Stimulated activated CD8-positive, alpha-beta memory T cell treated with anti-CD3 and anti-CD28 coated beads, Interleukin-4, amount 100 ng/mL, for 1 hour (primary cell): ENCODE results near the gene ANXA2.
"Not testable (repeated sequence)": the region's sequence is repeated elsewhere in the genome, so short reads cannot be mapped to it uniquely, and the experiment has no call there.

Experiments
- DNase-seq, 2 donors: peaks; one replicate each; pipeline ENCODE4 v3.0.0-alpha.2; 2020; ENCODE audit warnings: low read depth in 2 of 2, low spot score in 1 of 2

The ANXA2 gene

DNA sequence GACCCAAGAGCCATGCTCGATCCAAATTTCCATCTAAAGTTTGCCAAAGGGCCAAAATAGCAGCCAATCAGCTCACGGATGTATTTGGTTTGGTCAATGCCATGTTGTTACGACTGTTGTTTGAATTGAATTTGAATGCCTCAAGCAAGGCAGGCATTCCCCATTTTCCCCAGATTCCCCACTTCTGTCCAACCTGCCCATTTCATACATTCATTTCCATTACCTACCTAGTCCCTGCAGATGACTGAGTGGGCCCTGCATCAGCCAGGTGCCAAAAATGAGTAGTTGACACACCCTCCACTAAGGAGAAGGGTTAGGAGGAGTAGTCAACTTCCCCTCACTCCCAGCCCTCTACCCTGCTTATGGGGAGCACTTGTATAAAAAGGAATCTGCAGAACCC is 51.7 kb downstream of the ANXA2 start:
- DNase-seq: no peak

DNA sequence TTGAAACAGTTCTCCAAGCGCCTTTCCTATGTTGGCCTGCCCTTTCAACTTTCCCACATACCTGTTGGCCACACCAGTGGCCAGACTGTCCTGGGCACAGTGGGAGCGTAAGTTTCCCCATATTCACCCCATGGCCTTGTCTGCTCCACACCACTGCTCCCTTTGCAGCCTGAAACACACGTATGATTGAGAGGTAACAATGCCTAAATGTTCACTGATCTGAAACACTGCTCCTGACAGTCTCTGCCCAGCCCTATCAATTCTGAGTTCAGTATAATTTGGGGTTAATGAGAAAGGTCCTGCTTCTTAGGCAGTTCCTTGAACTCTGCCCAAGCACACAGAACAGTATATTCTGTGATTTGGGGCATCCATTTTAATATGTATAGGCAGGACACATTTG is 52.2 kb downstream of the ANXA2 start:
- DNase-seq: no peak

DNA sequence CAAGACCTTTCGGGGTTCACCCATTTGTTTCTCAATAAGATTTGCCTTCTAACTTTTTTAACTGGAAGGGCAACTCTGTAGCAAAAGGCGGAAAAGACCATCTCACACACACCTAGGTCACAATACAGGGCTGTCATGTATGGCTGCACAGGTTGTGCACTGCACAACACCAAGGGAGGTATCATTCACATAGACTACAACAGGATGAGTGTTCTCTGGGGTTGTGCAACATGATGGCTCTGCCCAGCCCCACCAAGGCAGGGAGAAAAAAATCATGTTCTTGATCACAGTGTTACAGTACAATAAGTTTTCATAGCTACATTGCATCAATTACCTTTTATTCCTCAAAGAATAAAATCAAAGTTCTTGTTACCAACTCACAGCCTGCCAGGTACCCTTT is 52.8 kb downstream of the ANXA2 start:
- DNase-seq: no peak

DNA sequence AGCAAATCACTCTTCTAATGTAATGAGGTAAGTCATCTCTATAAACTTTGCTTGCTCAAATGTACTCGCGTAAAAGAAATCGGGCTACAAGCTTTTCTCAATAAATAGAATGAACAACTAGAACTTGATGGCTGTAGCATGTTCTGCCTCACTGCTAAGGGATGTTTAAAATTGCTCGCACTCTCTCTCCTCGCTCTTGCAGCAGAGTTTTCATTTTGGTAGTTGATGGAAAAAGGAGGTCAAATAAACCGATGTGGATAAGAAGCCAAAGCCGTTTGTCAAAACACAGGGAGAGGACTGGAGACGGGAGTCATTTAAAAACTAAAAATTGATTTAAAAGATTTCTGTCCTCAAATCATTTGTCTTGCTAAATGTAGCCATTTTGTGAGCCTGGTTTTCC is 53.3 kb downstream of the ANXA2 start:
- no peak for DNase-seq

DNA sequence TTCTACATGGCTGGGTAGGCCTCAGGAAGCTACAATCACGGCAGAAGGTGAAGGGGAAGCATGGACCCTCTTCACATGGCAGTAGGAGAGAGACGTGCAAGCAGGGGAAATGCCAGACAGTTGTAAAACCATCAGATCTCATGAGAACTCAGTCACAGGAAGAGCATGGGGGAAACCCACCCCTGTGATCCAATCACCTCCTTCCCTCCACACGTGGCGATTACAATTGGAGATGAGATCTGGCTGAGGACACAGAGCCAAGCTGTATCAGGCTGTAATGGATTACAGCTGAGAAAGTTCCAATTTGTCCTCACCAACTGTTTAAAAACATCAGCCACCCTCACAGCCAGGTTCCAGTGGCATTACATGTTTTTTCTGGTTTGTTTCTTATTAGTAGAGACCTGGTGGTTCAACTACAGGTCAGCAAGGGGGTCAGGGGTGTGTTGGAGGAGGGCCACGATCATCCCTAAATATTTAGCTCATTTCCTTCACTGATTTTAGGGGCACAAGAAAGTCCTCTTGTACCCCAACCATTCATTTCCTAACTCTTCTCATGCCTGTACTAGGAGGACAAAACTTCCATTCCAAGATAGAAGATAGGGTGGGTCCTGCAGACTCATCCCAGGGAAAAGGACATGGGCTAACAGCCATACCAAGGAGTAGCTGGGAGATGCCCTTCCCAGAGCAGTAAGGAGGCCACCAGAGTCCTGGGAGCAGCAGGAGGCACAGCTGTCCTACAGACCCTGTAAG is 54.4 kb downstream of the ANXA2 start:
- no peak for DNase-seq

- no peak for DNase-seq
These were observed 57.4 kb downstream of the ANXA2 start for GRCh38 chr15:60340207-60340921.

DNA sequence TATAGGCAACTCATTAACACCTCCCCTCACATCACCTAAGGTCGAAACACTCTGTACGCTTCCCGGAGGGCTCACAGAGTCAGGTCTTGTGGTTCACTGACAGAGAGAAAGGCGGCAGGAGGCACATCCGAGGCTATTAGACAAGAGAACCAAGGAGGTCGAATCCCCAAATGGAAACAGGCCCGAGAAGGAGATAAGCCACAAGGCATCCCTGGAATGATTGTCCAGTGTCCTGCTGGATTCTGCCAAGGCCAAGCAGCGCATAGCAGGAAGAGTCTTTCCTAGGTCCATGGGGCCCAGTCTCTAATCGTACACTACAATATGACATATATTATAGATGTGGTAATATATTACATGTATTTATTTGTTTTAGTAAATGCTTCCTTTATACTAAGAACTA is 58.5 kb downstream of the ANXA2 start:
- DNase-seq: no peak

DNA sequence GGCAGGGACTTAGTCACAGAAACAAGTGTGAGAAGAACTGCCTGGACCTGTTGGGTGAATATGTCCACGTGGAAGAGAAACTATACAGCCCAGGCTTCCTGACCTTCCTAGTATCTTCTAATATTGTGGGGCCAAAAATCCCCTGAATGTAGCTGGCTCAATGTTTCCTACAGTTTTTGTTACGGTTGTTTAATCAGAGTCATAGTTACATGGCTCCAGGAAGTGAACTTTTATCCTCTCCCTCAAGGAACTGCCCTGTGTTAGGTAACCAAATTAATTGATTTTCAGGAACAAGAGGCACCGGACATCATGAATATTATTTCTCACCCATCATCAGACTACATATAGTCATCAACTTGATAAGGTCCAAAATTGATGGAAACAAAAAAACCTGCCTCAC is 59.0 kb downstream of the ANXA2 start:
- DNase-seq: no peak

DNA sequence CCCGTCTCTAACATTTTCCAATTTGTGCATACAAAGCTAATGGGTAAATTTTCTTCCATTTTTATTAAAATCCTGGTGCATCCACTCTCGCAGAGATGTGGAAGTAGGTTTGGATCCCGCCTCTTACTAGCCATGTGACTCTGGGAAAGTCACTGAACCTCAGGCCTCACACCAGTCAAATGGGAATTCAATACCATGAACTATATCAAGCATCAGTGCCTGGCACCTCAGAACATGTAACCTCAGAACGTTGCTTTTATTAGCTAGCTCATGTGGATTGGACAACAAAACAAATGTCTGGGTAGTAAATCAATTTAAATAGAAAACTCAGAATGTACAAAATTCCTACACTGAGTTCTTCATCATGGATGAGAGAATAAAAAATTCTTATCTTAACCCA is 60.7 kb downstream of the ANXA2 start:
- DNase-seq: no peak

GRCh38 chr15:60335296-60335695 is 62.5 kb downstream of the ANXA2 start:
- DNase-seq: not testable (repeated sequence)

GRCh38 chr15:60328852-60329443 is 68.8 kb downstream of the ANXA2 start:
- no peak for DNase-seq

DNA sequence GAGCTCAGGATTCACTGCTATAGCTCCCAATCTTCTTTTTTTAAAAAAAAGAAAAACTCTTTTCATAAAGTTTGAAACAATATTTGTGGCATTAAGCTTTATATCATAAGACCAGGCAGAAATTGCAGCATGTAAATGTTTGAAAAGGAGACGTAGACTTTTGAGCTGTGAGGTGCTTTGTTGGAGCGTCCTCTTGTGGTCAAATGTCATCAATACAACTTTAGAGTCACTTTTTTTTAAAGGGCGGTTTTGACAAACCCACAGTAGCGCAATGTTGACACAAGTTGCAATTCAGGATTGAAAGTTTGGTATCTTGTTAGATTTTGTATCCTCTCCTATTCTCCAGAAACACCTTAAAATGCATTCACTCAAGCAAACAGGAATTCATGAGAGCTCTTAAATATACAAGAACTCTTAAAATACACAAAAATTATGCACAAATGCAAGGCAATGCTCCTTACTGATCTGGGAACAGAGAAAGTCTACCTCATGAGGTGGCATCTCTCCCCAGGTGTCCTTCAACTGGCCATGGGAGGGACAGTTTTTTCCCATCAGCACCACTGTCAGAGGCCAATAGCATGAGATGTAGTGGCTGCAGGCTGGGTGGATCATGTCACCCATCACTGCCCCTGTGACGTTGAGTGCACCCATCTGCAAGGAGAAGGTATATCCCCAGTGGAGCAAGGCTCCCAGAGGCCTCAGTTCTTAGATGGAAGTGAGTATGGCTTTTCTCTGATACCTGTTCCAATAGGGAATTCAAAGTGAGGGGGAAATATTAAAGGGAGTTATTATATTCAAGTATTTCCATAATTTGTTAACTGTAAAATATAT is 70.7 kb downstream of the ANXA2 start:
- no peak for DNase-seq

DNA sequence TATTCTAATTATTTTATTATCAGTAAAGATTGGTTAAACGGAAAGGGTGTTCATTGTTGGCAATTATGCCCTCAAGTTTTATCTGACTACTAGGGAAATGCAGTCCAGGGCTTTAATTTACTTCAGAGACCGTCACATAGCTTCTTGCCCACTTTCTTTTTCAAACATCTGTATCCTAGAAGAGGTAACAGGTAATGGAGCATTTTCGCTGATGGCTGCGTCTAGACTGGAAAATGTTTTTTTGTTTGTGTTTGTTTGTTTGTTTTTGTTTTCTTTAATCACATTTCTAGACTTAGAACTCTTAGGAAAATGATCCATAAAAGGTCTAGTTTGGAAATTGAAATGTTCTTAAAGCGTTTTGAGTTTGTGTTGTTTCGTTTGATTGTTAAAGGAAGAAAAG is 71.4 kb downstream of the ANXA2 start:
- no peak for DNase-seq

- DNase-seq: no peak
These were observed 71.9 kb downstream of the ANXA2 start for GRCh38 chr15:60325905-60326304.

- DNase-seq: no peak
These were observed 72.9 kb downstream of the ANXA2 start for GRCh38 chr15:60324706-60325438.

DNA sequence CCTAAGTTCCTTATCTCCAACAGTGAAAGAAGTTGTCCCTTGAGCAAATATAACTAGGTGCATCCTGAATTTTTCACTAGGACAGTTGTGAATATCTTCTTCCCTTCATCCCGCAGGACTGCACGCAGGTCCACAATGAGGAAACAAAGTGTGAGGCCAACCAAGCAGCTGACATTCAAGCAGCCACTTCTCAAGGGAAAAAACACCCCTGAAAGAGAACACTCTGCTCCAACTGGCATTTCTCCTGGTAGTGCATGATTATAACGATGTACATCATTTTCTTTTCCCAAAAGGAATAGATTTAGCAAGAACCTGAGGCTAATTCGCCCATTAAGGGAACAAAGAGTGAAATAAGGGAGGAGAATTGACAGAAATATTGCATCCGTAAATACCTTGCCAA is 74.5 kb downstream of the ANXA2 start:
- DNase-seq: no peak

DNA sequence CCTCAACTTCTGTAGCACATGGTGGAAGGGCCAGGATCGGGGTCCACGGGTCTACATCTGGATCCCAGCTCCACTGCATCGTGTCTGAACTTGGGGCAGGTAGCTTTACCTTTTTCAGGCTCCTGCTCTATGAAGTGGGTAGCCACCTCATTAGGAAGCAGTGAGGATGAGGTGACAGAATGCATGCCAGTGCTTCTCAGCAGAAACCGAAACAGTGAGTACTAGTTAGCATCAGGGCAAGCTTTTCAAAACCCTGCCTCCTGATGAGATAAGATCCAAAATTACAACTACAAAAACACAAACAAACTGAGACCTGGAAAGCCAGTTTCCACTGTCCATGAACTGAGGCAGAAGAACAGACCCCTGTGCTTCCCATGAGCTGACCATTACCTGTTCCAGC is 77.4 kb downstream of the ANXA2 start:
- no peak for DNase-seq

DNA sequence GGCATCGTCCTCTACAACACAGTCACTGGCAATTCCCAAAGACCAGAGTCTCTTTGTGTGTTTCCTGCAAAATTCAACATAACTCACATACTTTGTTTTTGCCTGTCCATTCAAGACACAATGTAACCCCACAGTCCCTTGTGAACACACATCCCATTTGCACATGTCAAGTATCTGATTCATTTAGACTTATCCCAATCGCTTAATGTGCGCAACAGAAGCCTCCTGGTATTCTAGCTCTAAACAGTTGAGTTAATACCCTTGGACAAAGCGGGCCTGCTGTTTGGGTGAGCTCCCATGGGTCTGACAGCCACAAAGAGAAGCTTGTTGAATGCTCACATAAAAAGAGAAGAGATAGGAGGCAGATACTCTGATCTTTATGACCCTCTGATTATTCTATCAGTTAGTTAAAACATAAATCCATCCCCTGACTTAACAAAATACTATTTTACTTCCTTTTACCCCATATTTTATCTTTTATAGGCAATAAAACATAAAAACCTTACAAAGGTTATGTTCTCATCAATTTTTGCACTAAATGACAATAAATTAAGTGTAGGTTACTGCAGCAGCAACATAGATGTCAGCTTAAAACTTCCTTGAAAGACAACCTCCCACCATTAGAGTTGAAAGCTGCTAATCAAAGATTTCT is 79.4 kb downstream of the ANXA2 start:
- no peak for DNase-seq

GRCh38 chr15:60316961-60317360 is 80.8 kb downstream of the ANXA2 start:
- no peak for DNase-seq

GRCh38 chr15:60315878-60316277 is 81.9 kb downstream of the ANXA2 start:
- DNase-seq: no peak
